CD4-positive, alpha-beta T cell (primary cell): ENCODE results near the gene HTR4. TPM values are rescaled to one million over a fixed set of nuclear protein-coding genes. Genes with fewer than 3 reads are reported as not detected.

Source experiments
- ATAC-seq: fragments of 200-7000 bp; cut with Tn5 transposase; one replicate; pipeline ENCODE4 v1.10.0; 2022; ENCODE audit warnings: mild to moderate bottlenecking; ENCODE audit not compliant: poor library complexity
- CTCF ChIA-PET: fragments of 350-600 bp; sonication (Branson Sonifier 250); formaldehyde crosslinking; loops from one replicate; lab custom pipeline; 2021; ENCODE audit warnings: antibody characterized with exemption, inconsistent platforms; lab: Charles Lee
- POLR2A ChIA-PET: fragments of 350-600 bp; sonication (Branson Sonifier 250); formaldehyde crosslinking; loops from one replicate; lab custom pipeline; 2021; ENCODE audit warnings: antibody characterized with exemption, inconsistent platforms; lab: Charles Lee
- DNase-seq, 14 experiments: peaks; one replicate each; pipeline ENCODE4 v3.0.0-alpha.2; 2013 to 2020; ENCODE audit warnings: mixed read lengths in 2 of 14
- H3K27ac ChIP-seq, 2 donors: one replicate each; pipeline versions ENCODE4 v1.5.1 to v1.7.0; 2013; ENCODE audit warnings: low read length in 2 of 2, low read depth in 1 of 2, mild to moderate bottlenecking in 1 of 2
- H3K27me3 ChIP-seq, 2 experiments: 1 replicate in 1 of 2; 2 replicates in 1 of 2; pipeline versions ENCODE4 v1.6.1 to v1.7.0; 2013; ENCODE audit warnings: low read length in 2 of 2, control low read depth in 1 of 2, mild to moderate bottlenecking in 1 of 2, moderate library complexity in 1 of 2; ENCODE audit not compliant: insufficient read depth in 2 of 2, control insufficient read depth in 1 of 2
- H3K36me3 ChIP-seq: one replicate; pipeline ENCODE4 v1.6.1; 2013; ENCODE audit warnings: low read length, control low read depth; ENCODE audit not compliant: insufficient read depth
- H3K4me1 ChIP-seq: one replicate; pipeline ENCODE4 v1.6.1; 2013; ENCODE audit warnings: low read length, control low read depth; ENCODE audit not compliant: insufficient read depth
- H3K4me3 ChIP-seq: one replicate; pipeline ENCODE4 v1.5.1; 2013; ENCODE audit warnings: mild to moderate bottlenecking, low read length, moderate library complexity
- H3K9me3 ChIP-seq, 2 experiments: 1 replicate in 1 of 2; 2 replicates in 1 of 2; pipeline versions ENCODE4 v1.6.1 to v1.7.0; 2013; ENCODE audit warnings: low read length in 2 of 2, mild to moderate bottlenecking in 2 of 2, control low read depth in 1 of 2, moderate library complexity in 1 of 2; ENCODE audit not compliant: control insufficient read depth in 1 of 2, insufficient read depth in 1 of 2
- H3K27ac Mint-ChIP-seq: one replicate; pipeline ENCODE4 v1.8.0; 2020; ENCODE audit warnings: mixed read lengths
- H3K27me3 Mint-ChIP-seq: one replicate; pipeline ENCODE4 v1.8.0; 2021; ENCODE audit warnings: mixed read lengths
- H3K36me3 Mint-ChIP-seq: one replicate; pipeline ENCODE4 v1.8.0; 2021; ENCODE audit warnings: low read depth, mixed read lengths
- H3K4me1 Mint-ChIP-seq: one replicate; pipeline ENCODE4 v1.8.0; 2021; ENCODE audit warnings: low read depth, mixed read lengths
- H3K4me3 Mint-ChIP-seq: one replicate; pipeline ENCODE4 v1.8.0; 2020; ENCODE audit warnings: mild to moderate bottlenecking, mixed read lengths
- H3K9me3 Mint-ChIP-seq: one replicate; pipeline ENCODE4 v1.8.0; 2020; ENCODE audit warnings: mixed read lengths
- intact Hi-C, 2 experiments: fragments of 100-400 bp; cut with DNase I in 1 of 2; cut with micrococcal nuclease in 1 of 2; formaldehyde crosslinking; loops; one replicate each; pipeline versions ENCODE4 v1.15.1 to v1.9.0; 2023 to 2025; cut with DNase I, micrococcal nuclease
- total RNA-seq, 174 experiments: library from RNA in 2 of 174; stranded (reverse) in 2 of 174; gene quantifications; one replicate each; pipeline ENCODE4 v1.2.3 and lab custom pipeline; 2021 to 2026
- TF ChIP-seq, protein P1 (sequence below): fragments of 200-600 bp; IDR thresholded peaks from one replicate; pipeline ENCODE4 v1.8.0; 2022; ENCODE audit warnings: antibody characterized with exemption, mild to moderate bottlenecking

The HTR4 gene
- total RNA-seq, 2 experiments from 2014 or later = not detected

DNA sequence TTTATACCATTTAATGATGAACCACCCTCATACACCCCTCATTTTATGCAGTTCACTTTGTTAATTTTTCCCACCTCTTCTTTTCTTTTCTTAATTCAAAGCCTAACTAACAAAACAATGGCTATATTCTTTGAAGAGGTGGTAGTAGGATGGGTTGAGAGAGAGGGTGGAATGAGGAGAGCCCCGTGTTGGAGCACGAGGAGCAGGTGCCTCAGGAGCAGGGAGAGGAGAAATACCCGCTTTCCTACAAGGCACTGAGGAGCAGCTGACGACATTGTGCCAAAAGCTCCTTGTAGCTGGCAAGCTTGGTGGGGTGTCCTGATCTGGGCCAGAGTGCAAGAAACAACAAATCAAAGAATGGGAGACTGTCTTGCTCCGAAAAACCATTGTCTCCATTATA lies 129.6 kb downstream of the HTR4 start:
- ChIA-PET POLR2A (no interaction called here), CTCF (no interaction called here)
- TF ChIP-seq, protein P1, sequence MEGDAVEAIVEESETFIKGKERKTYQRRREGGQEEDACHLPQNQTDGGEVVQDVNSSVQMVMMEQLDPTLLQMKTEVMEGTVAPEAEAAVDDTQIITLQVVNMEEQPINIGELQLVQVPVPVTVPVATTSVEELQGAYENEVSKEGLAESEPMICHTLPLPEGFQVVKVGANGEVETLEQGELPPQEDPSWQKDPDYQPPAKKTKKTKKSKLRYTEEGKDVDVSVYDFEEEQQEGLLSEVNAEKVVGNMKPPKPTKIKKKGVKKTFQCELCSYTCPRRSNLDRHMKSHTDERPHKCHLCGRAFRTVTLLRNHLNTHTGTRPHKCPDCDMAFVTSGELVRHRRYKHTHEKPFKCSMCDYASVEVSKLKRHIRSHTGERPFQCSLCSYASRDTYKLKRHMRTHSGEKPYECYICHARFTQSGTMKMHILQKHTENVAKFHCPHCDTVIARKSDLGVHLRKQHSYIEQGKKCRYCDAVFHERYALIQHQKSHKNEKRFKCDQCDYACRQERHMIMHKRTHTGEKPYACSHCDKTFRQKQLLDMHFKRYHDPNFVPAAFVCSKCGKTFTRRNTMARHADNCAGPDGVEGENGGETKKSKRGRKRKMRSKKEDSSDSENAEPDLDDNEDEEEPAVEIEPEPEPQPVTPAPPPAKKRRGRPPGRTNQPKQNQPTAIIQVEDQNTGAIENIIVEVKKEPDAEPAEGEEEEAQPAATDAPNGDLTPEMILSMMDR = no peak
- no peak for DNase-seq
- Mint-ChIP-seq H3K4me1 (no peaks in the 10 kb centered on the region), H3K27me3 (peaks cover 29% of the 10 kb centered on the region), H3K27ac (no peak overlapping the region), H3K9me3 (peaks cover 4% of the 10 kb centered on the region), H3K4me3 (no peak overlapping the region), H3K36me3 (no peaks in the 10 kb centered on the region)
- intact Hi-C loops = no loop called here
- Histone ChIP-seq H3K27ac (no peak overlapping the region), H3K27me3 (peaks cover 0 to 9% of the 10 kb centered on the region in 2 experiments), H3K36me3 (no peaks in the 10 kb centered on the region), H3K4me3 (no peak overlapping the region), H3K9me3 (peaks cover 0 to 9% of the 10 kb centered on the region in 2 experiments), H3K4me1 (no peaks in the 10 kb centered on the region)
- no peak for ATAC-seq

DNA sequence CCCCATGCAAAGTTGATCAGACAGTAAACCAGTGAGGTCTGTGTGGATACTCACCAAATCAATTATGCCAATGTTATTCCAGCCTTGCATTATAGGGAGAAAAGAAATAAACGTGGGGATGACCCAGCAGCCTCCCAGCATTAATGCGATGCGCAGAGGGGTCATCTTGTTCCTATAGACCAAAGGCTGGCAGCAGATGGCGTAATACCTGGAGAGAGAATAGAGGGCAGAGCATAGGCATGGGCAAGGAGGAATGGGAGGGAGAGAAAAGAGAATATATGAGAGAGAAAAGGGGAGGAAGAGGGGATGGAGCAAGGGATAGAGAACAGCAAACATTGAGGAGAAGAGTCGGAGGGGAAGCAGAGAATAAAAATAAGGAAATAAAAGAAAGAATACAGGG lies 131.2 kb downstream of the HTR4 start:
- Mint-ChIP-seq H3K27me3 (peaks cover 27% of the 10 kb centered on the region), H3K36me3 (no peaks in the 10 kb centered on the region), H3K27ac (no peak overlapping the region), H3K9me3 (no peaks in the 10 kb centered on the region), H3K4me1 (no peaks in the 10 kb centered on the region), H3K4me3 (no peak overlapping the region)
- Histone ChIP-seq H3K4me1 (no peaks in the 10 kb centered on the region), H3K27ac (no peak overlapping the region), H3K36me3 (no peaks in the 10 kb centered on the region), H3K4me3 (no peak overlapping the region), H3K9me3 (no peaks in the 10 kb centered on the region), H3K27me3 (peaks cover 0 to 9% of the 10 kb centered on the region in 2 experiments)
- DNase-seq (peak in 1 of 14 experiments; percentile 2), ATAC-seq (no peak)
- ChIA-PET CTCF (no interaction called here), POLR2A (no interaction called here)
- intact Hi-C loops = no loop called here
- TF ChIP-seq, protein P1 = no peak

DNA sequence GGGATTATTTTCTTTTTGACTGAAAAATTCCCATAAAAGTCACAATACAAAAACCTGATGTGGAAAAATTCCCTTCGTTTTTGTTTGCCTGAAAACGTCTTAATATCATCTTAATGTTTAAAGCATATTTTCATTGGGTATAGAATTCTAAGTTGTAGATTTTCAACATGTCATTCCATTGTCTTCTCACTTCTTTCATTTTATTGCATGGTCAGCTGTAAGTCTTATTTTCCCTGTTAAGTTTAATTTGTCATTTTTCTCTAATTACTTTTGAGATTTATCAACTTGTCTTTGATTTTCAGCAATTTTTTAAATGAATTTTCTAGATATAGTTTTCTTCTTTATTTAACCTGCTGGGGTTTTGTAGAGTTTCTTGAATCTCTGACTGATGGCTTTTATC lies 138.9 kb downstream of the HTR4 start:
- H3K36me3 ChIP-seq = no peaks in the 10 kb centered on the region
- H3K4me3 ChIP-seq = no peak overlapping the region
- Mint-ChIP-seq H3K9me3 (peaks cover 3% of the 10 kb centered on the region), H3K36me3 (no peaks in the 10 kb centered on the region), H3K4me1 (no peaks in the 10 kb centered on the region), H3K4me3 (no peak overlapping the region), H3K27me3 (no peaks in the 10 kb centered on the region), H3K27ac (no peak overlapping the region)
- no peak for DNase-seq
- H3K27me3 ChIP-seq = no peaks in the 10 kb centered on the region
- no peak overlapping the region for H3K27ac ChIP-seq
- intact Hi-C loops = no loop called here
- no peak for ATAC-seq
- ChIA-PET CTCF (no interaction called here), POLR2A (no interaction called here)
- no peaks in the 10 kb centered on the region for H3K4me1 ChIP-seq
- peaks cover 0 to 6% of the 10 kb centered on the region in 2 experiments for H3K9me3 ChIP-seq
- TF ChIP-seq, protein P1 = no peak
